ENCODE measurements around the gene TMEM190. TPM values are rescaled to one million over a fixed set of nuclear protein-coding genes. Genes with fewer than 3 reads are reported as not detected.

The TMEM190 gene
- total and polyA plus RNA-seq, 9 of the 15 experiments (the other 6 are each of a cell fraction or from before 2014, with no cell fraction given), result not detected

- TF ChIP-seq, protein P1, sequence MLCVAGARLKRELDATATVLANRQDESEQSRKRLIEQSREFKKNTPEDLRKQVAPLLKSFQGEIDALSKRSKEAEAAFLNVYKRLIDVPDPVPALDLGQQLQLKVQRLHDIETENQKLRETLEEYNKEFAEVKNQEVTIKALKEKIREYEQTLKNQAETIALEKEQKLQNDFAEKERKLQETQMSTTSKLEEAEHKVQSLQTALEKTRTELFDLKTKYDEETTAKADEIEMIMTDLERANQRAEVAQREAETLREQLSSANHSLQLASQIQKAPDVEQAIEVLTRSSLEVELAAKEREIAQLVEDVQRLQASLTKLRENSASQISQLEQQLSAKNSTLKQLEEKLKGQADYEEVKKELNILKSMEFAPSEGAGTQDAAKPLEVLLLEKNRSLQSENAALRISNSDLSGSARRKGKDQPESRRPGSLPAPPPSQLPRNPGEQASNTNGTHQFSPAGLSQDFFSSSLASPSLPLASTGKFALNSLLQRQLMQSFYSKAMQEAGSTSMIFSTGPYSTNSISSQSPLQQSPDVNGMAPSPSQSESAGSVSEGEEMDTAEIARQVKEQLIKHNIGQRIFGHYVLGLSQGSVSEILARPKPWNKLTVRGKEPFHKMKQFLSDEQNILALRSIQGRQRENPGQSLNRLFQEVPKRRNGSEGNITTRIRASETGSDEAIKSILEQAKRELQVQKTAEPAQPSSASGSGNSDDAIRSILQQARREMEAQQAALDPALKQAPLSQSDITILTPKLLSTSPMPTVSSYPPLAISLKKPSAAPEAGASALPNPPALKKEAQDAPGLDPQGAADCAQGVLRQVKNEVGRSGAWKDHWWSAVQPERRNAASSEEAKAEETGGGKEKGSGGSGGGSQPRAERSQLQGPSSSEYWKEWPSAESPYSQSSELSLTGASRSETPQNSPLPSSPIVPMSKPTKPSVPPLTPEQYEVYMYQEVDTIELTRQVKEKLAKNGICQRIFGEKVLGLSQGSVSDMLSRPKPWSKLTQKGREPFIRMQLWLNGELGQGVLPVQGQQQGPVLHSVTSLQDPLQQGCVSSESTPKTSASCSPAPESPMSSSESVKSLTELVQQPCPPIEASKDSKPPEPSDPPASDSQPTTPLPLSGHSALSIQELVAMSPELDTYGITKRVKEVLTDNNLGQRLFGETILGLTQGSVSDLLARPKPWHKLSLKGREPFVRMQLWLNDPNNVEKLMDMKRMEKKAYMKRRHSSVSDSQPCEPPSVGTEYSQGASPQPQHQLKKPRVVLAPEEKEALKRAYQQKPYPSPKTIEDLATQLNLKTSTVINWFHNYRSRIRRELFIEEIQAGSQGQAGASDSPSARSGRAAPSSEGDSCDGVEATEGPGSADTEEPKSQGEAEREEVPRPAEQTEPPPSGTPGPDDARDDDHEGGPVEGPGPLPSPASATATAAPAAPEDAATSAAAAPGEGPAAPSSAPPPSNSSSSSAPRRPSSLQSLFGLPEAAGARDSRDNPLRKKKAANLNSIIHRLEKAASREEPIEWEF (CRISPR knock-in tag; IDR thresholded peaks at IDR 0.05), result no peak
- TF ChIP-seq SIX5 (IDR thresholded peaks at IDR 0.05; ENCODE audit: borderline replicate concordance in 1 of 2, insufficient read depth in 1 of 2, low read depth in 1 of 2, low read length in 2 of 2), result no peak
- no peak for TF ChIP-seq SMARCB1 (IDR thresholded peaks at IDR 0.05; ENCODE audit: insufficient read length, low read depth)
- TF ChIP-seq CREM (IDR thresholded peaks at IDR 0.05; ENCODE audit: low read depth), result 0 out of 2 replicates have a peak, but pooled peaks have one; percentile 3
- TF ChIP-seq ZNF23 (CRISPR knock-in tag; IDR thresholded peaks at IDR 0.05), result no peak
- TF ChIP-seq HDAC1 (IDR thresholded peaks at IDR 0.05), result peak in 1 of 2 experiments; percentile 18; a peak in 1 of 4 replicates
- no peak for TF ChIP-seq ZBTB11 (CRISPR knock-in tag; IDR thresholded peaks at IDR 0.05)
- TF ChIP-seq ZNF445 (CRISPR knock-in tag; IDR thresholded peaks at IDR 0.05; ENCODE audit: low read depth), result no peak
- no peak for TF ChIP-seq DMBX1 (CRISPR knock-in tag; IDR thresholded peaks at IDR 0.05; ENCODE audit: borderline replicate concordance)
- no peak for TF ChIP-seq RBM15 (IDR thresholded peaks at IDR 0.05; ENCODE audit: insufficient read depth, low read length)
- no peak for TF ChIP-seq ZNF75A (CRISPR knock-in tag; IDR thresholded peaks at IDR 0.05)
- TF ChIP-seq, protein P2, sequence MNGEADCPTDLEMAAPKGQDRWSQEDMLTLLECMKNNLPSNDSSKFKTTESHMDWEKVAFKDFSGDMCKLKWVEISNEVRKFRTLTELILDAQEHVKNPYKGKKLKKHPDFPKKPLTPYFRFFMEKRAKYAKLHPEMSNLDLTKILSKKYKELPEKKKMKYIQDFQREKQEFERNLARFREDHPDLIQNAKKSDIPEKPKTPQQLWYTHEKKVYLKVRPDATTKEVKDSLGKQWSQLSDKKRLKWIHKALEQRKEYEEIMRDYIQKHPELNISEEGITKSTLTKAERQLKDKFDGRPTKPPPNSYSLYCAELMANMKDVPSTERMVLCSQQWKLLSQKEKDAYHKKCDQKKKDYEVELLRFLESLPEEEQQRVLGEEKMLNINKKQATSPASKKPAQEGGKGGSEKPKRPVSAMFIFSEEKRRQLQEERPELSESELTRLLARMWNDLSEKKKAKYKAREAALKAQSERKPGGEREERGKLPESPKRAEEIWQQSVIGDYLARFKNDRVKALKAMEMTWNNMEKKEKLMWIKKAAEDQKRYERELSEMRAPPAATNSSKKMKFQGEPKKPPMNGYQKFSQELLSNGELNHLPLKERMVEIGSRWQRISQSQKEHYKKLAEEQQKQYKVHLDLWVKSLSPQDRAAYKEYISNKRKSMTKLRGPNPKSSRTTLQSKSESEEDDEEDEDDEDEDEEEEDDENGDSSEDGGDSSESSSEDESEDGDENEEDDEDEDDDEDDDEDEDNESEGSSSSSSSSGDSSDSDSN (IDR thresholded peaks at IDR 0.05; ENCODE audit: borderline replicate concordance in 1 of 2, low read depth in 2 of 2, low read length in 2 of 2), result 0 out of 4 replicates have a peak, but pooled peaks of 1 of the 2 experiments have one; percentile 58
- TF ChIP-seq BRD9 (IDR thresholded peaks at IDR 0.05; ENCODE audit: low read depth, partially characterized antibody), result peak; percentile 59
Observed at GRCh38 chr19:55340784-55341147, 35.9 kb upstream of the TMEM190 start (continued).

Data from K562 (cell line).